PFSK-1 (cell line): Measurements from ENCODE around the gene PAOX.

Source experiments
- FOXP2 ChIP-seq: optimal IDR thresholded peaks from 2 replicates; pipeline ENCODE3; 2011; ENCODE audit warnings: borderline replicate concordance, control low read depth, inconsistent platforms; ENCODE audit not compliant: insufficient read depth; ENCODE audit errors: extremely low read length, extremely low read depth
- POLR2AphosphoS5 ChIP-seq: IDR thresholded peaks from 2 replicates; pipeline ENCODE4 v1.6.1; 2012; ENCODE audit warnings: low read depth, mild to moderate bottlenecking, control low read depth, low read length, moderate library complexity
- SIN3A ChIP-seq: IDR thresholded peaks from 2 replicates; pipeline ENCODE4 v1.6.1; 2012; ENCODE audit warnings: mild to moderate bottlenecking, low read length, moderate library complexity, borderline replicate concordance; ENCODE audit not compliant: insufficient read depth
- TAF1 ChIP-seq: IDR thresholded peaks from 2 replicates; pipeline ENCODE4 v1.6.1; 2012; ENCODE audit warnings: low read length, control low read depth, borderline replicate concordance; ENCODE audit not compliant: insufficient read depth
- TF ChIP-seq, protein P1 (sequence below), 2 experiments: IDR thresholded peaks; 2 replicates each; pipeline versions ENCODE4 v1.6.1 to v1.8.0; 2011 to 2012; ENCODE audit warnings: low read depth in 2 of 2, low read length in 2 of 2, control low read depth in 1 of 2, inconsistent platforms in 1 of 2, mild to moderate bottlenecking in 1 of 2, moderate library complexity in 1 of 2; ENCODE audit not compliant: insufficient read depth in 1 of 2

DNA sequence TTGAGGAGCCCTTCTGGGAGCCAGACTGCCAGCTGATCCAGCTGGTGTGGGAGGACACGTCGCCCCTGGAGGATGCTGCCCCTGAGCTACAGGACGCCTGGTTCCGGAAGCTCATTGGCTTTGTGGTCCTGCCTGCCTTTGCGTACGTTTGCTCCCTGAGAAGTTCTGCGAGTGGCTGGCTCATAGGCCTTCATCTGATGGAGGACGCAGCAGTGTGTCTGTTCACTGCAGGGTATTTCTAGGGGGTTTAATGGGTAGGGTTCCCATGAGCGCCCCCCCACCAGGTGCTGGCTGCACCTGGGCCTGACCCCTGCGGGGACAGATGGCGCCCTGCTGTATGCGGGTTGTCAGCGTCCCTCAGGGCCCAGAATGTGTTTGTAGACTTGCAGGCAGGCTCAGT, 5.0 kb downstream of the PAOX start:
- TF ChIP-seq POLR2AphosphoS5 (no peak), TAF1 (no peak), FOXP2 (no peak), SIN3A (no peak)
- TF ChIP-seq, protein P1, sequence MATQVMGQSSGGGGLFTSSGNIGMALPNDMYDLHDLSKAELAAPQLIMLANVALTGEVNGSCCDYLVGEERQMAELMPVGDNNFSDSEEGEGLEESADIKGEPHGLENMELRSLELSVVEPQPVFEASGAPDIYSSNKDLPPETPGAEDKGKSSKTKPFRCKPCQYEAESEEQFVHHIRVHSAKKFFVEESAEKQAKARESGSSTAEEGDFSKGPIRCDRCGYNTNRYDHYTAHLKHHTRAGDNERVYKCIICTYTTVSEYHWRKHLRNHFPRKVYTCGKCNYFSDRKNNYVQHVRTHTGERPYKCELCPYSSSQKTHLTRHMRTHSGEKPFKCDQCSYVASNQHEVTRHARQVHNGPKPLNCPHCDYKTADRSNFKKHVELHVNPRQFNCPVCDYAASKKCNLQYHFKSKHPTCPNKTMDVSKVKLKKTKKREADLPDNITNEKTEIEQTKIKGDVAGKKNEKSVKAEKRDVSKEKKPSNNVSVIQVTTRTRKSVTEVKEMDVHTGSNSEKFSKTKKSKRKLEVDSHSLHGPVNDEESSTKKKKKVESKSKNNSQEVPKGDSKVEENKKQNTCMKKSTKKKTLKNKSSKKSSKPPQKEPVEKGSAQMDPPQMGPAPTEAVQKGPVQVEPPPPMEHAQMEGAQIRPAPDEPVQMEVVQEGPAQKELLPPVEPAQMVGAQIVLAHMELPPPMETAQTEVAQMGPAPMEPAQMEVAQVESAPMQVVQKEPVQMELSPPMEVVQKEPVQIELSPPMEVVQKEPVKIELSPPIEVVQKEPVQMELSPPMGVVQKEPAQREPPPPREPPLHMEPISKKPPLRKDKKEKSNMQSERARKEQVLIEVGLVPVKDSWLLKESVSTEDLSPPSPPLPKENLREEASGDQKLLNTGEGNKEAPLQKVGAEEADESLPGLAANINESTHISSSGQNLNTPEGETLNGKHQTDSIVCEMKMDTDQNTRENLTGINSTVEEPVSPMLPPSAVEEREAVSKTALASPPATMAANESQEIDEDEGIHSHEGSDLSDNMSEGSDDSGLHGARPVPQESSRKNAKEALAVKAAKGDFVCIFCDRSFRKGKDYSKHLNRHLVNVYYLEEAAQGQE (IDR thresholded peaks at IDR 0.05; ENCODE audit: insufficient read depth in 1 of 2, low read depth in 2 of 2, low read length in 2 of 2): no peak
